IMR-90 (cell line): ENCODE measurements around the gene CCNB1. TPM values are rescaled to one million over a fixed set of nuclear protein-coding genes. Genes with fewer than 3 reads are reported as not detected.

ENCODE experiments used
- ATAC-seq: fragments of 200-7000 bp; cut with Tn5 transposase; 2 replicates; pipeline ENCODE4 v1.9.1; 2020; ENCODE audit warnings: low read depth, mild to moderate bottlenecking, moderate library complexity
- BruUV-seq: library from RNA; stranded (reverse); fragments of 400-500 nt; replicated peaks from 2 replicates; lab custom pipeline; 2021; lab: Mats Ljungman, UMichigan
- CTCF ChIA-PET: fragments of 300-600 bp; formaldehyde crosslinking; extraction: SDS; loops from one replicate; lab custom pipeline; 2021; ENCODE audit warnings: antibody characterized with exemption; lab: Yijun Ruan, JAX
- POLR2A ChIA-PET: fragments of 300-600 bp; sonication (Branson Sonifier 250); formaldehyde crosslinking; loops from one replicate; lab custom pipeline; 2022; ENCODE audit warnings: antibody characterized with exemption; ENCODE audit not compliant: unreplicated experiment; lab: Charles Lee
- DNase-seq: peaks from one replicate; pipeline ENCODE4 v3.0.0; 2013
- H2AFZ ChIP-seq: replicated peaks from 2 replicates; pipeline ENCODE3; 2013; ENCODE audit warnings: low read length, mild to moderate bottlenecking; ENCODE audit not compliant: poor library complexity
- H2AK5ac ChIP-seq: 2 replicates; pipeline ENCODE4 v1.6.1; 2013; ENCODE audit warnings: low read depth, low read length, inconsistent platforms
- H2AK9ac ChIP-seq: replicated peaks from 2 replicates; pipeline ENCODE3; 2013; ENCODE audit warnings: mild to moderate bottlenecking, low read depth, low read length, moderate library complexity; ENCODE audit not compliant: poor library complexity
- H2BK120ac ChIP-seq: 2 replicates; pipeline ENCODE4 v1.6.1; 2013; ENCODE audit warnings: low read depth, low read length, inconsistent platforms
- H2BK15ac ChIP-seq: 3 replicates; pipeline ENCODE4 v1.6.1; 2013; ENCODE audit warnings: low read depth, low read length, inconsistent platforms
- H2BK20ac ChIP-seq: 2 replicates; pipeline ENCODE4 v1.6.1; 2013; ENCODE audit warnings: low read depth, mild to moderate bottlenecking, inconsistent platforms, low read length, moderate library complexity
- H2BK5ac ChIP-seq: 2 replicates; pipeline ENCODE4 v1.6.1; 2013; ENCODE audit warnings: mild to moderate bottlenecking, low read depth, low read length, inconsistent platforms; ENCODE audit not compliant: poor library complexity, severe bottlenecking
- H3K14ac ChIP-seq: replicated peaks from 2 replicates; pipeline ENCODE4 v1.6.1; 2013; ENCODE audit warnings: low read depth, low read length, inconsistent platforms
- H3K18ac ChIP-seq: 2 replicates; pipeline ENCODE4 v1.6.1; 2013; ENCODE audit warnings: low read depth, low read length, control low read depth
- H3K23ac ChIP-seq: 2 replicates; pipeline ENCODE4 v1.6.1; 2013; ENCODE audit warnings: low read depth, low read length, inconsistent platforms
- H3K27ac ChIP-seq: 2 replicates; pipeline ENCODE4 v1.5.1; 2013; ENCODE audit warnings: mild to moderate bottlenecking, control low read depth, low read length; ENCODE audit not compliant: insufficient read depth
- H3K27me3 ChIP-seq: 2 replicates; pipeline ENCODE4 v1.6.1; 2013; ENCODE audit warnings: low read length; ENCODE audit not compliant: control insufficient read depth, insufficient read depth
- H3K36me3 ChIP-seq: 2 replicates; pipeline ENCODE4 v1.6.1; 2013; ENCODE audit warnings: low read length, mixed read lengths; ENCODE audit not compliant: control insufficient read depth, insufficient read depth
- H3K4ac ChIP-seq: 2 replicates; pipeline ENCODE4 v1.6.1; 2013; ENCODE audit warnings: low read depth, low read length, inconsistent platforms
- H3K4me1 ChIP-seq: 2 replicates; pipeline ENCODE4 v1.6.1; 2013; ENCODE audit warnings: low read length, mixed read lengths; ENCODE audit not compliant: control insufficient read depth, insufficient read depth
- H3K4me2 ChIP-seq: 2 replicates; pipeline ENCODE4 v1.6.1; 2013; ENCODE audit warnings: low read depth, mild to moderate bottlenecking, control low read depth, low read length, moderate library complexity
- H3K4me3 ChIP-seq: 2 replicates; pipeline ENCODE4 v1.5.1; 2013; ENCODE audit warnings: low read depth, mild to moderate bottlenecking, control low read depth, low read length, moderate library complexity; ENCODE audit not compliant: insufficient read depth
- H3K56ac ChIP-seq: 2 replicates; pipeline ENCODE4 v1.6.1; 2013; ENCODE audit warnings: low read length, inconsistent platforms; ENCODE audit not compliant: insufficient read depth; ENCODE audit errors: extremely low read depth
- H3K79me1 ChIP-seq, 2 experiments: 2 replicates each; pipeline ENCODE4 v1.6.1; 2013; ENCODE audit warnings: low read length in 2 of 2, inconsistent platforms in 1 of 2, low read depth in 1 of 2
- H3K9ac ChIP-seq: 2 replicates; pipeline ENCODE4 v1.6.1; 2013; ENCODE audit warnings: low read depth, low read length, control low read depth
- H3K9me1 ChIP-seq: 2 replicates; pipeline ENCODE4 v1.6.1; 2013; ENCODE audit warnings: low read length, inconsistent platforms; ENCODE audit not compliant: insufficient read depth
- H3K9me3 ChIP-seq: 2 replicates; pipeline ENCODE4 v1.6.1; 2013; ENCODE audit warnings: low read length; ENCODE audit not compliant: control insufficient read depth, insufficient read depth
- H4K20me1 ChIP-seq: 2 replicates; pipeline ENCODE4 v1.6.1; 2013; ENCODE audit warnings: low read length, inconsistent platforms; ENCODE audit not compliant: insufficient read depth
- H4K5ac ChIP-seq: 2 replicates; pipeline ENCODE4 v1.6.1; 2013; ENCODE audit warnings: mild to moderate bottlenecking, low read depth, low read length, control low read depth
- H4K8ac ChIP-seq, 2 experiments: 2 replicates each; pipeline ENCODE4 v1.6.1; 2013; ENCODE audit warnings: low read depth in 2 of 2, low read length in 2 of 2, control low read depth in 1 of 2, inconsistent platforms in 1 of 2
- H4K91ac ChIP-seq: 2 replicates; pipeline ENCODE4 v1.6.1; 2013; ENCODE audit warnings: low read depth, low read length, inconsistent platforms; ENCODE audit not compliant: insufficient read depth
- BHLHE40 ChIP-seq: fragments of 150-350 bp; IDR thresholded peaks from 2 replicates; pipeline ENCODE4 v1.6.1; 2016; ENCODE audit warnings: mild to moderate bottlenecking, low read depth, low read length
- CEBPB ChIP-seq: IDR thresholded peaks from 2 replicates; pipeline ENCODE4 v1.6.1; 2012; ENCODE audit warnings: low read depth, low read length, improper control_type of control experiment
- CHD1 ChIP-seq: IDR thresholded peaks from 2 replicates; pipeline ENCODE4 v1.6.1; 2012; ENCODE audit warnings: low read depth, low read length, improper control_type of control experiment
- MAZ ChIP-seq: IDR thresholded peaks from 2 replicates; pipeline ENCODE4 v1.6.1; 2012; ENCODE audit warnings: low read depth, mild to moderate bottlenecking, low read length, improper control_type of control experiment, moderate library complexity, borderline replicate concordance
- MXI1 ChIP-seq: IDR thresholded peaks from 2 replicates; pipeline ENCODE4 v1.6.1; 2012; ENCODE audit warnings: low read depth, mild to moderate bottlenecking, low read length, moderate library complexity, borderline replicate concordance
- NFE2L2 ChIP-seq: fragments of 150-350 bp; IDR thresholded peaks from 2 replicates; pipeline ENCODE4 v1.6.1; 2016; ENCODE audit warnings: low read depth, mild to moderate bottlenecking, low read length
- POLR2A ChIP-seq: IDR thresholded peaks from 2 replicates; pipeline ENCODE4 v1.6.1; 2012; ENCODE audit warnings: mild to moderate bottlenecking, low read depth, low read length
- RFX5 ChIP-seq: IDR thresholded peaks from 2 replicates; pipeline ENCODE4 v1.8.0; 2012; ENCODE audit warnings: low read depth, mild to moderate bottlenecking, low read length, moderate library complexity
- USF2 ChIP-seq: fragments of 150-350 bp; IDR thresholded peaks from 2 replicates; pipeline ENCODE4 v1.6.1; 2017; ENCODE audit warnings: mild to moderate bottlenecking, antibody characterized with exemption, low read length, low read depth
- WGBS, 2 experiments: methylation state at CpG; one replicate each; pipeline versions ENCODE4 v1.1.5 to v1.1.7; 2013; ENCODE audit warnings: missing lambda C conversion rate in 2 of 2; ENCODE audit not compliant: insufficient read length in 1 of 2; ENCODE audit errors: extremely low coverage in 2 of 2; 5-methylcytosine and 5-hydroxymethylcytosine counted together
- dilution Hi-C: fragments of 300-500 bp; cut with HindIII; formaldehyde crosslinking; loops from one replicate; pipeline ENCODE4 v1.14.3; 2018; ENCODE audit warnings: low sequenced_read_pairs; ENCODE audit not compliant: unreplicated experiment
- in situ Hi-C: fragments of 300-500 bp; cut with MboI; formaldehyde crosslinking; loops from 3 replicates; pipeline ENCODE4 v1.14.3; 2019; ENCODE audit warnings: low sequenced_read_pairs, inconsistent platforms, mixed read lengths
- intact Hi-C: fragments of 100-400 bp; cut with micrococcal nuclease; formaldehyde crosslinking; loops from 2 replicates; pipeline ENCODE4 v1.10.0; 2022
- polyA plus RNA-seq, 3 experiments: library from polyadenylated mRNA; depleted of rRNA; stranded (reverse); fragments of >200 nt; gene quantifications; 2 replicates each; pipeline ENCODE4 v1.2.3, GENCODE V29; 2012; ENCODE audit warnings: low replicate concordance in 1 of 3
- total RNA-seq: library from RNA; depleted of rRNA; stranded (reverse); fragments of >200 nt; gene quantifications from 2 replicates; pipeline ENCODE4 v1.2.3, GENCODE V29; 2012
- TF ChIP-seq, protein P1 (sequence below): fragments of 150-350 bp; IDR thresholded peaks from 2 replicates; pipeline ENCODE4 v1.6.1; 2016; ENCODE audit warnings: low read depth, mild to moderate bottlenecking, low read length, moderate library complexity, borderline replicate concordance
- TF ChIP-seq, protein P2 (sequence below): conservative IDR thresholded peaks from 2 replicates; pipeline ENCODE4 v1.5.1; 2012; ENCODE audit warnings: mild to moderate bottlenecking, low read depth, low read length, improper control_type of control experiment

CCNB1 gene
- total and polyA plus RNA-seq, 2 of the 4 experiments (the other 2 are of a cell fraction), result 83.3 to 160 TPM

DNA sequence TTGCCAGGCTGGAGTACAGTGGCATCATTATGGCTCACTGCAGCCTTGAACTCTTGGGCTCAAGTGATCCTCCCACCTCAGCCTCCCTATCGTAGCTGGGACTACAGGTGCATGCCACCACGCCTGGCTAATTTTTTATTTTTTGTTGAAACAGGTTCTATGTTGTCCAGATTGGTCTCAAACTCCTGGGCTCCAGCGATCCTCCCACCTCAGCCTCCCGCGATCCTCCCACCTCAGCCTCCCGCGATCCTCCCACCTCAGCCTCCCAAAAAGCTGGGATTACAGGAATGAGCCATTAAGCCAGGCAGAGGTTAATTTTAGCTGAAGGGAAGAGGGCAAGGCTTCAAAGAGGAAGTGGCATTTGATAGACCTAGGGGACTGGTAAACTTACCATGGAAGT is 32.8 kb upstream of the CCNB1 start:
- no peak overlapping the region for H3K4me3 ChIP-seq
- in situ Hi-C loops, result no loop called here

More for the DNA sequence above, 32.8 kb upstream of the CCNB1 start:
- Histone ChIP-seq H3K27ac (no peak overlapping the region), H3K9me3 (no peaks in the 10 kb centered on the region), H3K14ac (no peak overlapping the region), H3K9me1 (no peaks in the 10 kb centered on the region), H3K18ac (no peak overlapping the region), H2BK5ac (no peak overlapping the region), H3K27me3 (no peaks in the 10 kb centered on the region), H4K5ac (no peak overlapping the region), H3K4ac (no peak overlapping the region), H2AFZ (no peak overlapping the region), H3K56ac (no peak overlapping the region), H2BK120ac (no peak overlapping the region), H4K8ac (no peak overlapping the region), H3K23ac (no peak overlapping the region), H3K79me1 (peaks cover 0 to 3% of the 10 kb centered on the region in 2 experiments; a peak in 1 of 4 replicates), H3K9ac (no peak overlapping the region), H2AK5ac (no peak overlapping the region), H3K4me2 (no peak overlapping the region), H4K20me1 (no peaks in the 10 kb centered on the region), H2BK15ac (no peak overlapping the region), H2AK9ac (no peak overlapping the region), H3K36me3 (peaks cover 5% of the 10 kb centered on the region; the same call in 1 of the 2 replicates), H2BK20ac (no peak overlapping the region), H3K4me1 (0 out of 2 replicates have a peak, but pooled peaks cover under 1% of the 10 kb centered on the region), H4K91ac (no peak overlapping the region)
- ChIA-PET POLR2A (no interaction called here), CTCF (no interaction called here)
- TF ChIP-seq POLR2A (no peak), CHD1 (no peak), MXI1 (no peak), USF2 (no peak), CEBPB (no peak), RFX5 (no peak), NFE2L2 (no peak), BHLHE40 (no peak), MAZ (no peak)
- TF ChIP-seq, protein P1, sequence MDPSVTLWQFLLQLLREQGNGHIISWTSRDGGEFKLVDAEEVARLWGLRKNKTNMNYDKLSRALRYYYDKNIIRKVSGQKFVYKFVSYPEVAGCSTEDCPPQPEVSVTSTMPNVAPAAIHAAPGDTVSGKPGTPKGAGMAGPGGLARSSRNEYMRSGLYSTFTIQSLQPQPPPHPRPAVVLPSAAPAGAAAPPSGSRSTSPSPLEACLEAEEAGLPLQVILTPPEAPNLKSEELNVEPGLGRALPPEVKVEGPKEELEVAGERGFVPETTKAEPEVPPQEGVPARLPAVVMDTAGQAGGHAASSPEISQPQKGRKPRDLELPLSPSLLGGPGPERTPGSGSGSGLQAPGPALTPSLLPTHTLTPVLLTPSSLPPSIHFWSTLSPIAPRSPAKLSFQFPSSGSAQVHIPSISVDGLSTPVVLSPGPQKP, result no peak
- TF ChIP-seq, protein P2, sequence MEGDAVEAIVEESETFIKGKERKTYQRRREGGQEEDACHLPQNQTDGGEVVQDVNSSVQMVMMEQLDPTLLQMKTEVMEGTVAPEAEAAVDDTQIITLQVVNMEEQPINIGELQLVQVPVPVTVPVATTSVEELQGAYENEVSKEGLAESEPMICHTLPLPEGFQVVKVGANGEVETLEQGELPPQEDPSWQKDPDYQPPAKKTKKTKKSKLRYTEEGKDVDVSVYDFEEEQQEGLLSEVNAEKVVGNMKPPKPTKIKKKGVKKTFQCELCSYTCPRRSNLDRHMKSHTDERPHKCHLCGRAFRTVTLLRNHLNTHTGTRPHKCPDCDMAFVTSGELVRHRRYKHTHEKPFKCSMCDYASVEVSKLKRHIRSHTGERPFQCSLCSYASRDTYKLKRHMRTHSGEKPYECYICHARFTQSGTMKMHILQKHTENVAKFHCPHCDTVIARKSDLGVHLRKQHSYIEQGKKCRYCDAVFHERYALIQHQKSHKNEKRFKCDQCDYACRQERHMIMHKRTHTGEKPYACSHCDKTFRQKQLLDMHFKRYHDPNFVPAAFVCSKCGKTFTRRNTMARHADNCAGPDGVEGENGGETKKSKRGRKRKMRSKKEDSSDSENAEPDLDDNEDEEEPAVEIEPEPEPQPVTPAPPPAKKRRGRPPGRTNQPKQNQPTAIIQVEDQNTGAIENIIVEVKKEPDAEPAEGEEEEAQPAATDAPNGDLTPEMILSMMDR, result no peak
- WGBS, 2 experiments, result no CpG with 5 or more reads among the region's 7 CpGs
- no TSS peak for BruUV-seq
- dilution Hi-C loops (no loop called here), intact Hi-C loops (no loop called here)
- no peak for DNase-seq
- no peak for ATAC-seq
